GM23338 (cell line): Measurements from ENCODE around the gene SAMD13. TPM values are rescaled to one million over a fixed set of nuclear protein-coding genes. Genes with fewer than 3 reads are reported as not detected.

Source experiments
- ATAC-seq: fragments of 200-7000 bp; cut with Tn5 transposase; 3 replicates; pipeline ENCODE4 v1.9.1; 2020
- DNase-seq: peaks from one replicate; pipeline ENCODE4 v3.0.0-alpha.2; 2015; ENCODE audit warnings: low spot score
- H2AFZ ChIP-seq: fragments of 200-600 bp; sonication (generic); 2 replicates; pipeline ENCODE4 v1.8.0; 2016; ENCODE audit warnings: antibody characterized with exemption, mild to moderate bottlenecking, moderate library complexity
- H3F3A ChIP-seq: fragments of 200-600 bp; sonication (generic); replicated peaks from 2 replicates; pipeline ENCODE4 v1.8.0; 2017; ENCODE audit warnings: antibody characterized with exemption, mixed run types, low read depth
- H3K27ac ChIP-seq: fragments of 200-600 bp; sonication (generic); 2 replicates; pipeline ENCODE4 v1.6.1; 2016; ENCODE audit warnings: low read depth
- H3K27me3 ChIP-seq: fragments of 200-600 bp; sonication (generic); 2 replicates; pipeline ENCODE4 v1.8.0; 2016; ENCODE audit warnings: mild to moderate bottlenecking, mixed run types, moderate library complexity; ENCODE audit not compliant: insufficient read depth
- H3K36me3 ChIP-seq: fragments of 200-600 bp; sonication (generic); 2 replicates; pipeline ENCODE4 v1.8.0; 2016; ENCODE audit warnings: mild to moderate bottlenecking; ENCODE audit not compliant: insufficient read depth
- H3K4me1 ChIP-seq: fragments of 200-600 bp; sonication (generic); 2 replicates; pipeline ENCODE4 v1.8.0; 2016; ENCODE audit warnings: mild to moderate bottlenecking, moderate library complexity; ENCODE audit not compliant: insufficient read depth
- H3K4me2 ChIP-seq: fragments of 200-600 bp; sonication (generic); 2 replicates; pipeline ENCODE4 v1.7.1; 2017; ENCODE audit warnings: mixed run types
- H3K4me3 ChIP-seq: fragments of 200-600 bp; sonication (generic); 2 replicates; pipeline ENCODE4 v1.6.1; 2016; ENCODE audit warnings: mixed run types
- H3K79me2 ChIP-seq: fragments of 200-600 bp; sonication (generic); replicated peaks from 2 replicates; pipeline ENCODE4 v1.8.0; 2017; ENCODE audit warnings: mild to moderate bottlenecking; ENCODE audit not compliant: insufficient read depth
- H3K9me2 ChIP-seq: fragments of 200-600 bp; sonication (generic); 2 replicates; pipeline ENCODE4 v1.8.0; 2017; ENCODE audit not compliant: insufficient read depth
- H4K20me1 ChIP-seq: fragments of 200-600 bp; sonication (generic); replicated peaks from 2 replicates; pipeline ENCODE4 v1.8.0; 2017; ENCODE audit warnings: mild to moderate bottlenecking; ENCODE audit not compliant: insufficient read depth
- H3K27ac Mint-ChIP-seq: 2 replicates; pipeline ENCODE4 v1.8.0; 2020; ENCODE audit warnings: inconsistent platforms, mild to moderate bottlenecking, moderate library complexity, mixed read lengths
- H3K27me3 Mint-ChIP-seq: 3 replicates; pipeline ENCODE4 v1.8.0; 2022; ENCODE audit warnings: low read depth, mild to moderate bottlenecking, moderate library complexity, mixed read lengths, inconsistent platforms; ENCODE audit not compliant: insufficient read depth, poor library complexity
- H3K36me3 Mint-ChIP-seq: 3 replicates; pipeline ENCODE4 v1.8.0; 2021; ENCODE audit warnings: low read depth, mild to moderate bottlenecking, inconsistent platforms, moderate library complexity, mixed read lengths
- H3K4me1 Mint-ChIP-seq: 3 replicates; pipeline ENCODE4 v1.8.0; 2020; ENCODE audit warnings: mild to moderate bottlenecking, inconsistent platforms, mixed read lengths
- H3K4me3 Mint-ChIP-seq: 3 replicates; pipeline ENCODE4 v1.8.0; 2021; ENCODE audit warnings: moderate library complexity, mild to moderate bottlenecking, inconsistent platforms, mixed read lengths
- H3K9me3 Mint-ChIP-seq: 3 replicates; pipeline ENCODE4 v1.8.0; 2020; ENCODE audit warnings: moderate library complexity, mild to moderate bottlenecking, inconsistent platforms, mixed read lengths
- CREB1 ChIP-seq: fragments of 250-450 bp; sonication (Bioruptor Pico); IDR thresholded peaks from 2 replicates; pipeline ENCODE4 v1.5.0; 2020; ENCODE audit warnings: low read depth, mild to moderate bottlenecking, moderate library complexity
- CTCF ChIP-seq, 2 experiments: fragments of 200-600 bp in 1 of 2; sonication (generic) in 1 of 2; conservative IDR thresholded peaks; 2 replicates each; pipeline versions ENCODE4 v1.5.1 to v1.6.1; 2016 to 2017; ENCODE audit warnings: antibody characterized with exemption in 2 of 2, low read depth in 2 of 2, mild to moderate bottlenecking in 2 of 2, moderate library complexity in 1 of 2
- ETS1 ChIP-seq: IDR thresholded peaks from 2 replicates; pipeline ENCODE4 v1.6.1; 2016; ENCODE audit warnings: antibody characterized with exemption
- EZH2 ChIP-seq: fragments of 200-600 bp; sonication (generic); IDR thresholded peaks from one replicate; pipeline ENCODE4 v1.8.0; 2017; ENCODE audit warnings: antibody characterized with exemption, mild to moderate bottlenecking, low read depth; ENCODE audit not compliant: unreplicated experiment
- EZH2phosphoT487 ChIP-seq: fragments of 200-600 bp; sonication (generic); IDR thresholded peaks from one replicate; pipeline ENCODE4 v1.8.1; 2018; ENCODE audit warnings: antibody characterized with exemption; ENCODE audit not compliant: unreplicated experiment
- JUNB ChIP-seq: IDR thresholded peaks from one replicate; pipeline ENCODE4 v1.6.1; 2016; ENCODE audit warnings: antibody characterized with exemption; ENCODE audit not compliant: unreplicated experiment
- NANOG ChIP-seq: IDR thresholded peaks from 2 replicates; pipeline ENCODE4 v1.6.1; 2016; ENCODE audit warnings: antibody characterized with exemption, borderline replicate concordance
- POLR2AphosphoS5 ChIP-seq: IDR thresholded peaks from 2 replicates; pipeline ENCODE4 v1.6.1; 2016; ENCODE audit warnings: antibody characterized with exemption, low read depth
- REST ChIP-seq: IDR thresholded peaks from one replicate; pipeline ENCODE4 v1.6.1; 2018; ENCODE audit warnings: antibody characterized with exemption; ENCODE audit not compliant: unreplicated experiment
- STAT1 ChIP-seq: IDR thresholded peaks from one replicate; pipeline ENCODE4 v1.6.1; 2016; ENCODE audit warnings: antibody characterized with exemption; ENCODE audit not compliant: unreplicated experiment
- ZNF114 ChIP-seq: fragments of 250-450 bp; sonication (Bioruptor Pico); IDR thresholded peaks from 2 replicates; pipeline ENCODE4 v1.5.0; 2020; ENCODE audit warnings: mild to moderate bottlenecking, moderate library complexity
- ZNF331 ChIP-seq: fragments of 250-450 bp; sonication (Bioruptor Pico); IDR thresholded peaks from 2 replicates; pipeline ENCODE4 v1.5.0; 2020; ENCODE audit warnings: low read depth, mild to moderate bottlenecking, moderate library complexity
- ZNF462 ChIP-seq: fragments of 250-450 bp; sonication (Bioruptor Pico); IDR thresholded peaks from 2 replicates; pipeline ENCODE4 v1.5.0; 2020; ENCODE audit warnings: mild to moderate bottlenecking, moderate library complexity
- polyA plus RNA-seq: library from polyadenylated mRNA; unstranded; fragments of >200 nt; fragmentation: Nextera tagmentation; extraction: Ambion mirVana; gene quantifications from 2 replicates; pipeline ENCODE4 v1.2.1, GENCODE V29; 2016
- total RNA-seq: library from RNA; depleted of rRNA; stranded (reverse); fragments of >200 nt; shearing (Covaris generic); gene quantifications from 2 replicates; pipeline ENCODE4 v1.2.3, GENCODE V29; 2014

Gene SAMD13
- total and polyA plus RNA-seq, 2 experiments from 2014 or later, result 2.5 to 3.6 TPM

- H3K4me1 Mint-ChIP-seq, result peaks cover 8% of the 10 kb centered on the region
- Histone ChIP-seq H2AFZ (no peak overlapping the region), H3K4me1 (no peaks in the 10 kb centered on the region), H3K79me2 (no peaks in the 10 kb centered on the region), H3K4me3 (no peak overlapping the region), H3K4me2 (no peak overlapping the region), H3K9me2 (no peaks in the 10 kb centered on the region), H3K27me3 (no peaks in the 10 kb centered on the region), H3K27ac (no peak overlapping the region), H3F3A (no peaks in the 10 kb centered on the region), H4K20me1 (no peaks in the 10 kb centered on the region), H3K36me3 (no peaks in the 10 kb centered on the region; the same call in 1 of the 2 replicates)
- ATAC-seq, result no peak
- H3K27ac Mint-ChIP-seq, result no peak overlapping the region
- no peak for DNase-seq
- H3K27me3 Mint-ChIP-seq, result peaks cover 10% of the 10 kb centered on the region
- H3K4me3 Mint-ChIP-seq, result no peak overlapping the region
- H3K9me3 Mint-ChIP-seq, result peaks cover 20% of the 10 kb centered on the region
- TF ChIP-seq STAT1, result no peak
- TF ChIP-seq EZH2phosphoT487, result no peak
- TF ChIP-seq REST, result no peak
- no peak for TF ChIP-seq NANOG
- TF ChIP-seq ZNF462 (CRISPR knock-in tag), result no peak
- TF ChIP-seq POLR2AphosphoS5, result no peak
- TF ChIP-seq ETS1, result no peak
- no peak for TF ChIP-seq CTCF (conservative IDR thresholded peaks at IDR 0.05; ENCODE audit: low read depth in 2 of 2)
- TF ChIP-seq EZH2, result no peak
- no peak for TF ChIP-seq JUNB
- TF ChIP-seq ZNF114 (CRISPR knock-in tag), result no peak
- no peak for TF ChIP-seq ZNF331 (CRISPR knock-in tag)
- no peak for TF ChIP-seq CREB1 (CRISPR knock-in tag)
- H3K36me3 Mint-ChIP-seq, result peaks cover 15% of the 10 kb centered on the region
Observed at GRCh38 chr1:84291882-84292655, 9.4 kb upstream of the SAMD13 start.
